Measurements from ENCODE around the gene ZNF600.
A peak's percentile ranks its signal among the peaks of the same experiment; 100 is the strongest.
"Not testable (repeated sequence)": the region's sequence is repeated elsewhere in the genome, so short reads cannot be mapped to it uniquely, and the experiment has no call there.

ZNF600 gene

DNA sequence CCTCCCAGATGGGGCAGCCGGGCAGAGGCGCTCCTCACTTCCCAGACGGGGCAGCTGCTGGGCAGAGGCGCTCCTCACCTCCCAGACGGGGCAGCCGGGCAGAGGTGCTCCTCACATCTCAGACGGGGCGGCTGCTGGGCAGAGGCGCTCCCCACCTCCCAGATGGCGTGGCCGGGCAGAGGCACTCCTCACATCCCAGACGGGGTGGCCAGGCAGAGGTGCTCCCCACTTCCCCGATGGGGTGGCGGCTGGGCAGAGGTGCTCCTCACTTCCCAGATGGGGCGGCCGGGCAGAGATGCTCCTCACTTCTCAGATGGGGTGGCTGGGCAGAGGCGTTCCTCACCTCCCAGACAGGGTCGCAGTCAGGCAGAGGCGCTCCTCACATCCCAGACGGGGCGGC is 66.0 kb downstream of the ZNF600 start:
- DNase-seq; H3K27ac ChIP-seq (ENCODE audit: insufficient read depth in 1 of 2, low read depth in 1 of 2, low read length in 2 of 2, poor library complexity in 1 of 2, severe bottlenecking in 2 of 2); POLR2A ChIA-PET; H3K27me3 ChIP-seq (replicated peaks in 2 of 5; ENCODE audit: control insufficient read depth in 4 of 5, insufficient read depth in 5 of 5, low read length in 4 of 5); CTCF ChIA-PET; H3K4me1 ChIP-seq (ENCODE audit: control extremely low read depth in 1 of 4, control insufficient read depth in 4 of 4, insufficient read depth in 4 of 4, low read length in 3 of 4); H3K4me3 ChIP-seq (ENCODE audit: control insufficient read depth in 1 of 7, extremely low read depth in 1 of 7, insufficient read depth in 4 of 7, low read depth in 2 of 7, low read length in 6 of 7): not testable (repeated sequence)
- Histone ChIP-seq H3K9me3 (ENCODE audit: control extremely low read depth in 1 of 5, control insufficient read depth in 4 of 5, insufficient read depth in 2 of 5, low read depth in 1 of 5, low read length in 4 of 5) (peaks cover 1 to 21% (median 5%) of the 10 kb centered on the region in 5 experiments), H3K36me3 (ENCODE audit: control insufficient read depth in 4 of 4, insufficient read depth in 4 of 4, low read length in 3 of 4) (peaks cover 2 to 32% (median 10%) of the 10 kb centered on the region in 4 experiments)
- 93% methylated on average over 20 of the region's 21 CpGs for WGBS (ENCODE audit: insufficient coverage)

DNA sequence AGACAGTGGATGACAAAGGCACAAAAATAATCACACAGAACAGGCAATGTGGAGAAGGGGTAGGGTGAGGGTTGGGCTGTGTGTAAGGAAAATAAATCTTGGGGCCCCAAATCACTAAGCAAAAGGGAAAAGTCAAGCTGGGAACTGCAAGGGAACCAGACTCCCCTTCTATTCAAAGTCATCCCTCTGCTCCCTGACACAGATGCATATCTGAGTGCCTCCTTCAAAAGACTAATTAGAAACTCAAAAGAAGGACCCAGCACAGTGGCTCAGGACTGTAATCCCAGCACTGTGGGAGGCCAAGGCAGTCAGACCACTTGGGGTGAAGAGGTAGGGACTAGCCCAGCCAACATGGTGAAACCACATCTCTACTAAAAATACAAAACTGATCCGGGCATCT is 70.1 kb downstream of the ZNF600 start:
- peaks cover 6 to 31% (median 21%) of the 10 kb centered on the region in 4 experiments for H3K36me3 ChIP-seq (ENCODE audit: control insufficient read depth in 4 of 4, insufficient read depth in 4 of 4, low read length in 3 of 4)
- H3K9me3 ChIP-seq (ENCODE audit: control extremely low read depth in 1 of 5, control insufficient read depth in 4 of 5, insufficient read depth in 2 of 5, low read depth in 1 of 5, low read length in 4 of 5) = peaks cover 0 to 28% (median 12%) of the 10 kb centered on the region in 5 experiments
- no peak overlapping the region for H3K4me3 ChIP-seq (ENCODE audit: control insufficient read depth in 1 of 7, extremely low read depth in 1 of 7, insufficient read depth in 4 of 7, low read depth in 2 of 7, low read length in 6 of 7)
- H3K27ac ChIP-seq (ENCODE audit: insufficient read depth in 1 of 2, low read depth in 1 of 2, low read length in 2 of 2, poor library complexity in 1 of 2, severe bottlenecking in 2 of 2) = no peak overlapping the region
- ChIA-PET POLR2A (no interaction called here), CTCF (no interaction called here)
- H3K27me3 ChIP-seq (replicated peaks in 2 of 5; ENCODE audit: control insufficient read depth in 4 of 5, insufficient read depth in 5 of 5, low read length in 4 of 5) = no peaks in the 10 kb centered on the region
- no peak for DNase-seq
- peaks cover 0 to 6% (median 2%) of the 10 kb centered on the region in 4 experiments for H3K4me1 ChIP-seq (ENCODE audit: control extremely low read depth in 1 of 4, control insufficient read depth in 4 of 4, insufficient read depth in 4 of 4, low read length in 3 of 4)
- WGBS (ENCODE audit: insufficient coverage) = 100% methylated on average over 1 of the region's 1 CpG

DNA sequence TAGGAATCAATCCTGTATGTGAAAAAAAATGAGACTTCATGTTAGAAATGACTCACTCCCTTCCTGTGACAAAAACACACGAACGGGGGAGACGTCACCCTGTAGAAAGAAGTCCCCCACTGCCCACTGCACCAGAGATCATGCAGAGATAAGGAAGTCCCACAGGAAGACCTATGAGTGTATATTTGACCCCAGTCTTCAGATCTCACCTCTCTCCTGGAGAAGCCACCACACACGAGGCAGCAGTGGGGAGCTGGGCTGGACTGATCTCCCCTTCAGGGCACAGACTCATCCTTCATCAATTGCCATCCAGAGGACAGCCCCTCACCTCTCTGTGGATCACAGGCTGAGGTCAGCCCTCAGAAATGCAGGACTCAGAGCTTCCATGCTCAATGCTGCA is 70.7 kb downstream of the ZNF600 start:
- H3K27me3 ChIP-seq (replicated peaks in 2 of 5; ENCODE audit: control insufficient read depth in 4 of 5, insufficient read depth in 5 of 5, low read length in 4 of 5); CTCF ChIA-PET; POLR2A ChIA-PET; H3K27ac ChIP-seq (ENCODE audit: insufficient read depth in 1 of 2, low read depth in 1 of 2, low read length in 2 of 2, poor library complexity in 1 of 2, severe bottlenecking in 2 of 2); H3K4me3 ChIP-seq (ENCODE audit: control insufficient read depth in 1 of 7, extremely low read depth in 1 of 7, insufficient read depth in 4 of 7, low read depth in 2 of 7, low read length in 6 of 7); H3K4me1 ChIP-seq (ENCODE audit: control extremely low read depth in 1 of 4, control insufficient read depth in 4 of 4, insufficient read depth in 4 of 4, low read length in 3 of 4): not testable (repeated sequence)
- no CpG with 5 or more reads among the region's 4 CpGs for WGBS (ENCODE audit: insufficient coverage)
- peaks cover 0 to 27% (median 11%) of the 10 kb centered on the region in 5 experiments for H3K9me3 ChIP-seq (ENCODE audit: control extremely low read depth in 1 of 5, control insufficient read depth in 4 of 5, insufficient read depth in 2 of 5, low read depth in 1 of 5, low read length in 4 of 5)
- H3K36me3 ChIP-seq (ENCODE audit: control insufficient read depth in 4 of 4, insufficient read depth in 4 of 4, low read length in 3 of 4) = peaks cover 11 to 31% (median 22%) of the 10 kb centered on the region in 4 experiments
- peak in 2 of 3 donors; percentile 35 for DNase-seq

DNA sequence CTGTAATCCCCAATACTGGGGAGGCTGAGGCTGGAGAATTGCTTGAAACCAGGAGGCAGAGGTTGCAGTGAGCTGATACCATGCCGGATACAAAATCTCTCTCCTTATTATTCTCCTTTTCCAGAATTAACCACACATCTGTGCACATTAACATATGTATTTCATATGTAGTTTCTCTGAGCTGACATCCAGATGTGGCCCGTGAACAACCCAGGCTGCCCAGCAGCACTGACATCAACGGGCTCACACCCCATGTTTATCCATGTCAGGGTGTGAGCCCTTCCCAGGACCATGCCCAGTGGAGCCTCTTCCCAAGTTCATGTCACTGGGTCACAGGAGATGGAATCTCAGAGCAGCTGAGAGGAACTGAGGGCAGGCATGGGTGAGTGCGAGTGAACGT is 71.3 kb downstream of the ZNF600 start:
- POLR2A ChIA-PET, CTCF ChIA-PET: not testable (repeated sequence)

More for the DNA sequence above, 71.3 kb downstream of the ZNF600 start:
- whole genome bisulfite sequencing (ENCODE audit: insufficient coverage) = 84% methylated on average over 4 of the region's 5 CpGs
- not testable (repeated sequence) for H3K27me3 ChIP-seq (replicated peaks in 2 of 5; ENCODE audit: control insufficient read depth in 4 of 5, insufficient read depth in 5 of 5, low read length in 4 of 5); H3K27ac ChIP-seq (ENCODE audit: insufficient read depth in 1 of 2, low read depth in 1 of 2, low read length in 2 of 2, poor library complexity in 1 of 2, severe bottlenecking in 2 of 2); H3K4me3 ChIP-seq (ENCODE audit: control insufficient read depth in 1 of 7, extremely low read depth in 1 of 7, insufficient read depth in 4 of 7, low read depth in 2 of 7, low read length in 6 of 7); DNase-seq; H3K4me1 ChIP-seq (ENCODE audit: control extremely low read depth in 1 of 4, control insufficient read depth in 4 of 4, insufficient read depth in 4 of 4, low read length in 3 of 4)
- H3K9me3 ChIP-seq (ENCODE audit: control extremely low read depth in 1 of 5, control insufficient read depth in 4 of 5, insufficient read depth in 2 of 5, low read depth in 1 of 5, low read length in 4 of 5) = peaks cover 0 to 22% (median 13%) of the 10 kb centered on the region in 5 experiments
- H3K36me3 ChIP-seq (ENCODE audit: control insufficient read depth in 4 of 4, insufficient read depth in 4 of 4, low read length in 3 of 4) = peaks cover 12 to 36% (median 23%) of the 10 kb centered on the region in 4 experiments
